GM23338 (cell line): Measurements from ENCODE around the gene FNDC3B. TPM values are rescaled to one million over a fixed set of nuclear protein-coding genes. Genes with fewer than 3 reads are reported as not detected.

ENCODE experiments used
- ATAC-seq: fragments of 200-7000 bp; cut with Tn5 transposase; 3 replicates; pipeline ENCODE4 v1.9.1; 2020
- DNase-seq: peaks from one replicate; pipeline ENCODE4 v3.0.0-alpha.2; 2015; ENCODE audit warnings: low spot score
- H2AFZ ChIP-seq: fragments of 200-600 bp; sonication (generic); 2 replicates; pipeline ENCODE4 v1.8.0; 2016; ENCODE audit warnings: antibody characterized with exemption, mild to moderate bottlenecking, moderate library complexity
- H3F3A ChIP-seq: fragments of 200-600 bp; sonication (generic); replicated peaks from 2 replicates; pipeline ENCODE4 v1.8.0; 2017; ENCODE audit warnings: antibody characterized with exemption, mixed run types, low read depth
- H3K27ac ChIP-seq: fragments of 200-600 bp; sonication (generic); 2 replicates; pipeline ENCODE4 v1.6.1; 2016; ENCODE audit warnings: low read depth
- H3K27me3 ChIP-seq: fragments of 200-600 bp; sonication (generic); 2 replicates; pipeline ENCODE4 v1.8.0; 2016; ENCODE audit warnings: mild to moderate bottlenecking, mixed run types, moderate library complexity; ENCODE audit not compliant: insufficient read depth
- H3K36me3 ChIP-seq: fragments of 200-600 bp; sonication (generic); 2 replicates; pipeline ENCODE4 v1.8.0; 2016; ENCODE audit warnings: mild to moderate bottlenecking; ENCODE audit not compliant: insufficient read depth
- H3K4me1 ChIP-seq: fragments of 200-600 bp; sonication (generic); 2 replicates; pipeline ENCODE4 v1.8.0; 2016; ENCODE audit warnings: mild to moderate bottlenecking, moderate library complexity; ENCODE audit not compliant: insufficient read depth
- H3K4me2 ChIP-seq: fragments of 200-600 bp; sonication (generic); 2 replicates; pipeline ENCODE4 v1.7.1; 2017; ENCODE audit warnings: mixed run types
- H3K4me3 ChIP-seq: fragments of 200-600 bp; sonication (generic); 2 replicates; pipeline ENCODE4 v1.6.1; 2016; ENCODE audit warnings: mixed run types
- H3K79me2 ChIP-seq: fragments of 200-600 bp; sonication (generic); replicated peaks from 2 replicates; pipeline ENCODE4 v1.8.0; 2017; ENCODE audit warnings: mild to moderate bottlenecking; ENCODE audit not compliant: insufficient read depth
- H3K9me2 ChIP-seq: fragments of 200-600 bp; sonication (generic); 2 replicates; pipeline ENCODE4 v1.8.0; 2017; ENCODE audit not compliant: insufficient read depth
- H4K20me1 ChIP-seq: fragments of 200-600 bp; sonication (generic); replicated peaks from 2 replicates; pipeline ENCODE4 v1.8.0; 2017; ENCODE audit warnings: mild to moderate bottlenecking; ENCODE audit not compliant: insufficient read depth
- H3K27ac Mint-ChIP-seq: 2 replicates; pipeline ENCODE4 v1.8.0; 2020; ENCODE audit warnings: inconsistent platforms, mild to moderate bottlenecking, moderate library complexity, mixed read lengths
- H3K27me3 Mint-ChIP-seq: 3 replicates; pipeline ENCODE4 v1.8.0; 2022; ENCODE audit warnings: low read depth, mild to moderate bottlenecking, moderate library complexity, mixed read lengths, inconsistent platforms; ENCODE audit not compliant: insufficient read depth, poor library complexity
- H3K36me3 Mint-ChIP-seq: 3 replicates; pipeline ENCODE4 v1.8.0; 2021; ENCODE audit warnings: low read depth, mild to moderate bottlenecking, inconsistent platforms, moderate library complexity, mixed read lengths
- H3K4me1 Mint-ChIP-seq: 3 replicates; pipeline ENCODE4 v1.8.0; 2020; ENCODE audit warnings: mild to moderate bottlenecking, inconsistent platforms, mixed read lengths
- H3K4me3 Mint-ChIP-seq: 3 replicates; pipeline ENCODE4 v1.8.0; 2021; ENCODE audit warnings: moderate library complexity, mild to moderate bottlenecking, inconsistent platforms, mixed read lengths
- H3K9me3 Mint-ChIP-seq: 3 replicates; pipeline ENCODE4 v1.8.0; 2020; ENCODE audit warnings: moderate library complexity, mild to moderate bottlenecking, inconsistent platforms, mixed read lengths
- CREB1 ChIP-seq: fragments of 250-450 bp; sonication (Bioruptor Pico); IDR thresholded peaks from 2 replicates; pipeline ENCODE4 v1.5.0; 2020; ENCODE audit warnings: low read depth, mild to moderate bottlenecking, moderate library complexity
- CTCF ChIP-seq, 2 experiments: fragments of 200-600 bp in 1 of 2; sonication (generic) in 1 of 2; conservative IDR thresholded peaks; 2 replicates each; pipeline versions ENCODE4 v1.5.1 to v1.6.1; 2016 to 2017; ENCODE audit warnings: antibody characterized with exemption in 2 of 2, low read depth in 2 of 2, mild to moderate bottlenecking in 2 of 2, moderate library complexity in 1 of 2
- EZH2 ChIP-seq: fragments of 200-600 bp; sonication (generic); IDR thresholded peaks from one replicate; pipeline ENCODE4 v1.8.0; 2017; ENCODE audit warnings: antibody characterized with exemption, mild to moderate bottlenecking, low read depth; ENCODE audit not compliant: unreplicated experiment
- EZH2phosphoT487 ChIP-seq: fragments of 200-600 bp; sonication (generic); IDR thresholded peaks from one replicate; pipeline ENCODE4 v1.8.1; 2018; ENCODE audit warnings: antibody characterized with exemption; ENCODE audit not compliant: unreplicated experiment
- NANOG ChIP-seq: IDR thresholded peaks from 2 replicates; pipeline ENCODE4 v1.6.1; 2016; ENCODE audit warnings: antibody characterized with exemption, borderline replicate concordance
- POLR2AphosphoS5 ChIP-seq: IDR thresholded peaks from 2 replicates; pipeline ENCODE4 v1.6.1; 2016; ENCODE audit warnings: antibody characterized with exemption, low read depth
- REST ChIP-seq: IDR thresholded peaks from one replicate; pipeline ENCODE4 v1.6.1; 2018; ENCODE audit warnings: antibody characterized with exemption; ENCODE audit not compliant: unreplicated experiment
- STAT1 ChIP-seq: IDR thresholded peaks from one replicate; pipeline ENCODE4 v1.6.1; 2016; ENCODE audit warnings: antibody characterized with exemption; ENCODE audit not compliant: unreplicated experiment
- ZNF114 ChIP-seq: fragments of 250-450 bp; sonication (Bioruptor Pico); IDR thresholded peaks from 2 replicates; pipeline ENCODE4 v1.5.0; 2020; ENCODE audit warnings: mild to moderate bottlenecking, moderate library complexity
- ZNF331 ChIP-seq: fragments of 250-450 bp; sonication (Bioruptor Pico); IDR thresholded peaks from 2 replicates; pipeline ENCODE4 v1.5.0; 2020; ENCODE audit warnings: low read depth, mild to moderate bottlenecking, moderate library complexity
- polyA plus RNA-seq: library from polyadenylated mRNA; unstranded; fragments of >200 nt; fragmentation: Nextera tagmentation; extraction: Ambion mirVana; gene quantifications from 2 replicates; pipeline ENCODE4 v1.2.1, GENCODE V29; 2016
- total RNA-seq: library from RNA; depleted of rRNA; stranded (reverse); fragments of >200 nt; shearing (Covaris generic); gene quantifications from 2 replicates; pipeline ENCODE4 v1.2.3, GENCODE V29; 2014

Gene FNDC3B
- total and polyA plus RNA-seq, 2 experiments from 2014 or later = 19.1 to 55.4 TPM

DNA sequence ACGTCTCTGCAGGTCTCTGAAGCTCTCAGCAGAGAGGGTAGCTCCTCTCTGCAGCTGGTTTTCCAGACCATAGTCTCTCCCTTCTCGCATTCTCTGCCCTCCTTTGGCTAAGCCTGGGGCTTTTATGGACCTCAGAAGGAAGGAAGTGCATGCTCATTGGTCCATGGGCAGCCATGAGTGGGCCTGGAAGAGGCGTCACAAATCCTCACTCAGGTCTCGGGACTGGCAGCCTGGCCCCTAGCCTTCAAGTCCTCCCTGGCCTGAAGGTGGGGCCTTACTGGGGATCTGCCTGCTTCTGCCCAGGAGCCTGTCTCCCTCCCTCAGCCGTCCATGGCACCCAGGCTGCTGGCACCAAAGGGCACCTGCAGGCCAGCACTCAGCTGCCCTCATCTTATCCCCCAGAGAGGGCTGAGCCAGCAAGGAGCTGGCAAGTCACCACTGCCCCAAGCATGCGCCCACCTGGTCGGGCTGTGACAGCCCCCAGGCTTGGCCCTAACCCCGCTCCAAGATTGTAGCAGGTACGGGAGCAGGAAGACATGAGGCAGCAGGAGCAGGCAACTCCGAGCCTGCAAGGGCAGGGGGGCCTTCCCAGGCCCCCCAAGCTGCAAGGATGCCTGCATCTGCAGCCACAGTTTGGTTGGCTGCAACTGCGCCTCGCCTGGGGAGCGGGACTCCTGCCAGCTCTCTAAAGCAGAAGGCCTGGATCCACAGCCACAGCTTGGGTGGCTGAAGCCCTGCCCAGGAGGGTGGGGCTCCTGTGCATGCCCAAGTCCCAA, 371.5 kb downstream of the FNDC3B start (continued):
- TF ChIP-seq POLR2AphosphoS5 (no peak), CTCF (conservative IDR thresholded peaks at IDR 0.05; ENCODE audit: low read depth in 2 of 2) (no peak), ZNF114 (no peak), CREB1 (CRISPR knock-in tag) (no peak)

DNA sequence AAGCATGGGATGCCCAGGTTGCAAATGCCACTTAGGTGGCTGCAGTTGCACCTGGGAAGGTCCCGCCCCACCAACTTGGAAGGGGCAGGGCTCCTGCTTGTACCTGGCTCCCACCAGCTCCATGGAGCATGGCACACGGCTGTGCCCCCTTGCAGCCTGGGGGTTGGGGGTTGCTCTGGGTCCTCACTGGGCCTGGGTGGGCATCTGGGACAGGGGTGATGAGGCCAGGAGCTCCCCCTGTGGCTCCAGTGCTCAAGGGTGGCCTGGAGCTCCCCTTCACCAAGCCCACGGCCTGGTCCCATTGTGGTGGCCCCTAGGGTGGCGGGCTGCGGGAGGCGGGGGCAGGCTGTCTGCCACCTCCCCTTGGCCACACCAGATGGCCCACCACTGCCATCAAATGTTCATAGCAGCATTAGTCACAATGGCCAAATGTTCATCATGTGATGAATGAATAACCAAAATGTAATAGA, 372.1 kb downstream of the FNDC3B start:
- Histone ChIP-seq H3K4me2 (no peak overlapping the region), H3K36me3 (no peaks in the 10 kb centered on the region), H3K9me2 (0 out of 2 replicates have a peak, but pooled peaks cover 6% of the 10 kb centered on the region), H4K20me1 (no peaks in the 10 kb centered on the region; the same call in 1 of the 2 replicates), H2AFZ (no peak overlapping the region), H3K4me3 (no peak overlapping the region), H3K4me1 (no peaks in the 10 kb centered on the region), H3K27ac (no peak overlapping the region), H3F3A (no peaks in the 10 kb centered on the region), H3K79me2 (no peaks in the 10 kb centered on the region), H3K27me3 (no peaks in the 10 kb centered on the region)
- Mint-ChIP-seq H3K27ac (no peak overlapping the region), H3K36me3 (no peaks in the 10 kb centered on the region), H3K9me3 (no peaks in the 10 kb centered on the region; the same call in 2 of the 3 replicates), H3K4me1 (no peaks in the 10 kb centered on the region), H3K27me3 (peaks cover 2% of the 10 kb centered on the region), H3K4me3 (no peak overlapping the region)
- no peak for TF ChIP-seq ZNF114
- no peak for TF ChIP-seq NANOG
- no peak for TF ChIP-seq REST
- TF ChIP-seq POLR2AphosphoS5 = no peak
- no peak for TF ChIP-seq EZH2
- TF ChIP-seq CTCF (conservative IDR thresholded peaks at IDR 0.05; ENCODE audit: low read depth in 2 of 2) = no peak
- TF ChIP-seq STAT1 = no peak
- no peak for TF ChIP-seq EZH2phosphoT487
- no peak for TF ChIP-seq ZNF331
- no peak for TF ChIP-seq CREB1 (CRISPR knock-in tag)
- DNase-seq (no peak), ATAC-seq (no peak)
